Measurements from ENCODE around the gene SERGEF. TPM values are rescaled to one million over a fixed set of nuclear protein-coding genes. Genes with fewer than 3 reads are reported as not detected.

SERGEF gene
- total and polyA plus RNA-seq, 10 of the 15 experiments (the other 5 are each of a cell fraction or from before 2014, with no cell fraction given) = 14.6 to 27.8 (median 22.4) TPM

DNA sequence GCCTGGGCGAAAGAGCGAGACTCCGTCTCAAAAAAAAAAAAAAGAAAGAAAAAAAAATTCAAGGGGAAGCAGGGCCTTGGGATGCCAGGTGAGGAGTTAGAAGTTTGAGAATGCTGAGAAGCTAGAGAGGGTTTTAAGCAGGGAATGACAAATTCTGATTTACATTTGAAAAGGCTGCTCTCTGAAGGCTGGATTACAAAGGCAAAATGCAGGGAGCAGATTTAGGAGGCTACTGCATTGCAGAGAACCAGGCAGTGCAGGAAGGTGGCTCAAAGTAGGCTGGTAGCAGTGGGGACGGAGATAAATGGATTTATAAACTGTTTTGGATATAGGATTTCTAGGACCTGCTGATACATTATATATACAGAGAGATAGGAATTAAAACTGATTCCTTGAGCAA is 211.7 kb downstream of the SERGEF start:
- DNase-seq (ENCODE audit: low read depth, low spot score) = no peak
- intact Hi-C loops (cut with micrococcal nuclease; ENCODE audit: unreplicated experiment) (no loop called here), in situ Hi-C loops (cut with MboI) (no loop called here)
- no peak overlapping the region for H3K4me2 ChIP-seq (ENCODE audit: control insufficient read depth, insufficient read depth)
- WGBS (ENCODE audit: insufficient coverage, insufficient replicate concordance, low lambda C conversion rate, missing lambda C conversion rate) = 100% methylated on average over 1 of the region's 4 CpGs
- ChIA-PET SMC1A (ENCODE audit: uncharacterized antibody, unreplicated experiment) (no interaction called here), CTCF (no interaction called here), POLR2A (no interaction called here), RAD21 (ENCODE audit: unreplicated experiment) (no interaction called here)
- no peaks in the 10 kb centered on the region for H4K20me1 ChIP-seq (ENCODE audit: control insufficient read depth, insufficient read depth)
- BruUV-seq (replicated peaks) = no TSS peak
- no peak overlapping the region for H3K9ac ChIP-seq (ENCODE audit: control insufficient read depth, insufficient read depth, low read length)
- no peaks in the 10 kb centered on the region for H3K4me1 ChIP-seq (ENCODE audit: control insufficient read depth, insufficient read depth, low read length)
- no peak overlapping the region for H3K4me3 ChIP-seq
- ATAC-seq = no peak
- H2AFZ ChIP-seq (ENCODE audit: control insufficient read depth, low read depth, low read length) = no peak overlapping the region
- no peaks in the 10 kb centered on the region for H3K36me3 ChIP-seq (ENCODE audit: control insufficient read depth in 2 of 2, insufficient read depth in 2 of 2, low read length in 1 of 2)
- H3K79me2 ChIP-seq (ENCODE audit: control insufficient read depth, insufficient read depth, low read length) = no peaks in the 10 kb centered on the region
- H3K9me3 ChIP-seq (replicated peaks; ENCODE audit: control insufficient read depth, insufficient read depth, low read length) = no peaks in the 10 kb centered on the region
- FAIRE-seq = no peak
- TF ChIP-seq HDAC6 (IDR thresholded peaks at IDR 0.05; ENCODE audit: unreplicated experiment) (no peak), CHD4 (IDR thresholded peaks at IDR 0.05) (no peak), MYB (IDR thresholded peaks at IDR 0.05; ENCODE audit: borderline replicate concordance, low read depth, low read length) (no peak)
- TF ChIP-seq, protein P1, sequence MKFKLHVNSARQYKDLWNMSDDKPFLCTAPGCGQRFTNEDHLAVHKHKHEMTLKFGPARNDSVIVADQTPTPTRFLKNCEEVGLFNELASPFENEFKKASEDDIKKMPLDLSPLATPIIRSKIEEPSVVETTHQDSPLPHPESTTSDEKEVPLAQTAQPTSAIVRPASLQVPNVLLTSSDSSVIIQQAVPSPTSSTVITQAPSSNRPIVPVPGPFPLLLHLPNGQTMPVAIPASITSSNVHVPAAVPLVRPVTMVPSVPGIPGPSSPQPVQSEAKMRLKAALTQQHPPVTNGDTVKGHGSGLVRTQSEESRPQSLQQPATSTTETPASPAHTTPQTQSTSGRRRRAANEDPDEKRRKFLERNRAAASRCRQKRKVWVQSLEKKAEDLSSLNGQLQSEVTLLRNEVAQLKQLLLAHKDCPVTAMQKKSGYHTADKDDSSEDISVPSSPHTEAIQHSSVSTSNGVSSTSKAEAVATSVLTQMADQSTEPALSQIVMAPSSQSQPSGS (IDR thresholded peaks at IDR 0.05; ENCODE audit: low read length) = no peak
- TF ChIP-seq, protein P2, sequence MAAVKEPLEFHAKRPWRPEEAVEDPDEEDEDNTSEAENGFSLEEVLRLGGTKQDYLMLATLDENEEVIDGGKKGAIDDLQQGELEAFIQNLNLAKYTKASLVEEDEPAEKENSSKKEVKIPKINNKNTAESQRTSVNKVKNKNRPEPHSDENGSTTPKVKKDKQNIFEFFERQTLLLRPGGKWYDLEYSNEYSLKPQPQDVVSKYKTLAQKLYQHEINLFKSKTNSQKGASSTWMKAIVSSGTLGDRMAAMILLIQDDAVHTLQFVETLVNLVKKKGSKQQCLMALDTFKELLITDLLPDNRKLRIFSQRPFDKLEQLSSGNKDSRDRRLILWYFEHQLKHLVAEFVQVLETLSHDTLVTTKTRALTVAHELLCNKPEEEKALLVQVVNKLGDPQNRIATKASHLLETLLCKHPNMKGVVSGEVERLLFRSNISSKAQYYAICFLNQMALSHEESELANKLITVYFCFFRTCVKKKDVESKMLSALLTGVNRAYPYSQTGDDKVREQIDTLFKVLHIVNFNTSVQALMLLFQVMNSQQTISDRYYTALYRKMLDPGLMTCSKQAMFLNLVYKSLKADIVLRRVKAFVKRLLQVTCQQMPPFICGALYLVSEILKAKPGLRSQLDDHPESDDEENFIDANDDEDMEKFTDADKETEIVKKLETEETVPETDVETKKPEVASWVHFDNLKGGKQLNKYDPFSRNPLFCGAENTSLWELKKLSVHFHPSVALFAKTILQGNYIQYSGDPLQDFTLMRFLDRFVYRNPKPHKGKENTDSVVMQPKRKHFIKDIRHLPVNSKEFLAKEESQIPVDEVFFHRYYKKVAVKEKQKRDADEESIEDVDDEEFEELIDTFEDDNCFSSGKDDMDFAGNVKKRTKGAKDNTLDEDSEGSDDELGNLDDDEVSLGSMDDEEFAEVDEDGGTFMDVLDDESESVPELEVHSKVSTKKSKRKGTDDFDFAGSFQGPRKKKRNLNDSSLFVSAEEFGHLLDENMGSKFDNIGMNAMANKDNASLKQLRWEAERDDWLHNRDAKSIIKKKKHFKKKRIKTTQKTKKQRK (IDR thresholded peaks at IDR 0.05; ENCODE audit: low read depth, low read length) = no peak
- TF ChIP-seq, protein P3, sequence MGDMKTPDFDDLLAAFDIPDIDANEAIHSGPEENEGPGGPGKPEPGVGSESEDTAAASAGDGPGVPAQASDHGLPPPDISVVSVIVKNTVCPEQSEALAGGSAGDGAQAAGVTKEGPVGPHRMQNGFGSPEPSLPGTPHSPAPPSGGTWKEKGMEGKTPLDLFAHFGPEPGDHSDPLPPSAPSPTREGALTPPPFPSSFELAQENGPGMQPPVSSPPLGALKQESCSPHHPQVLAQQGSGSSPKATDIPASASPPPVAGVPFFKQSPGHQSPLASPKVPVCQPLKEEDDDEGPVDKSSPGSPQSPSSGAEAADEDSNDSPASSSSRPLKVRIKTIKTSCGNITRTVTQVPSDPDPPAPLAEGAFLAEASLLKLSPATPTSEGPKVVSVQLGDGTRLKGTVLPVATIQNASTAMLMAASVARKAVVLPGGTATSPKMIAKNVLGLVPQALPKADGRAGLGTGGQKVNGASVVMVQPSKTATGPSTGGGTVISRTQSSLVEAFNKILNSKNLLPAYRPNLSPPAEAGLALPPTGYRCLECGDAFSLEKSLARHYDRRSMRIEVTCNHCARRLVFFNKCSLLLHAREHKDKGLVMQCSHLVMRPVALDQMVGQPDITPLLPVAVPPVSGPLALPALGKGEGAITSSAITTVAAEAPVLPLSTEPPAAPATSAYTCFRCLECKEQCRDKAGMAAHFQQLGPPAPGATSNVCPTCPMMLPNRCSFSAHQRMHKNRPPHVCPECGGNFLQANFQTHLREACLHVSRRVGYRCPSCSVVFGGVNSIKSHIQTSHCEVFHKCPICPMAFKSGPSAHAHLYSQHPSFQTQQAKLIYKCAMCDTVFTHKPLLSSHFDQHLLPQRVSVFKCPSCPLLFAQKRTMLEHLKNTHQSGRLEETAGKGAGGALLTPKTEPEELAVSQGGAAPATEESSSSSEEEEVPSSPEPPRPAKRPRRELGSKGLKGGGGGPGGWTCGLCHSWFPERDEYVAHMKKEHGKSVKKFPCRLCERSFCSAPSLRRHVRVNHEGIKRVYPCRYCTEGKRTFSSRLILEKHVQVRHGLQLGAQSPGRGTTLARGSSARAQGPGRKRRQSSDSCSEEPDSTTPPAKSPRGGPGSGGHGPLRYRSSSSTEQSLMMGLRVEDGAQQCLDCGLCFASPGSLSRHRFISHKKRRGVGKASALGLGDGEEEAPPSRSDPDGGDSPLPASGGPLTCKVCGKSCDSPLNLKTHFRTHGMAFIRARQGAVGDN (IDR thresholded peaks at IDR 0.05) = no peak
- TF ChIP-seq, protein P4, sequence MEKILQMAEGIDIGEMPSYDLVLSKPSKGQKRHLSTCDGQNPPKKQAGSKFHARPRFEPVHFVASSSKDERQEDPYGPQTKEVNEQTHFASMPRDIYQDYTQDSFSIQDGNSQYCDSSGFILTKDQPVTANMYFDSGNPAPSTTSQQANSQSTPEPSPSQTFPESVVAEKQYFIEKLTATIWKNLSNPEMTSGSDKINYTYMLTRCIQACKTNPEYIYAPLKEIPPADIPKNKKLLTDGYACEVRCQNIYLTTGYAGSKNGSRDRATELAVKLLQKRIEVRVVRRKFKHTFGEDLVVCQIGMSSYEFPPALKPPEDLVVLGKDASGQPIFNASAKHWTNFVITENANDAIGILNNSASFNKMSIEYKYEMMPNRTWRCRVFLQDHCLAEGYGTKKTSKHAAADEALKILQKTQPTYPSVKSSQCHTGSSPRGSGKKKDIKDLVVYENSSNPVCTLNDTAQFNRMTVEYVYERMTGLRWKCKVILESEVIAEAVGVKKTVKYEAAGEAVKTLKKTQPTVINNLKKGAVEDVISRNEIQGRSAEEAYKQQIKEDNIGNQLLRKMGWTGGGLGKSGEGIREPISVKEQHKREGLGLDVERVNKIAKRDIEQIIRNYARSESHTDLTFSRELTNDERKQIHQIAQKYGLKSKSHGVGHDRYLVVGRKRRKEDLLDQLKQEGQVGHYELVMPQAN (conservative IDR thresholded peaks at IDR 0.05) = no peak
- TF ChIP-seq, protein P5, sequence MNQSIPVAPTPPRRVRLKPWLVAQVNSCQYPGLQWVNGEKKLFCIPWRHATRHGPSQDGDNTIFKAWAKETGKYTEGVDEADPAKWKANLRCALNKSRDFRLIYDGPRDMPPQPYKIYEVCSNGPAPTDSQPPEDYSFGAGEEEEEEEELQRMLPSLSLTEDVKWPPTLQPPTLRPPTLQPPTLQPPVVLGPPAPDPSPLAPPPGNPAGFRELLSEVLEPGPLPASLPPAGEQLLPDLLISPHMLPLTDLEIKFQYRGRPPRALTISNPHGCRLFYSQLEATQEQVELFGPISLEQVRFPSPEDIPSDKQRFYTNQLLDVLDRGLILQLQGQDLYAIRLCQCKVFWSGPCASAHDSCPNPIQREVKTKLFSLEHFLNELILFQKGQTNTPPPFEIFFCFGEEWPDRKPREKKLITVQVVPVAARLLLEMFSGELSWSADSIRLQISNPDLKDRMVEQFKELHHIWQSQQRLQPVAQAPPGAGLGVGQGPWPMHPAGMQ (IDR thresholded peaks at IDR 0.05; ENCODE audit: borderline replicate concordance) = no peak
- no peaks in the 10 kb centered on the region for H3K27me3 ChIP-seq (replicated peaks in 1 of 2; ENCODE audit: control insufficient read depth in 2 of 2, insufficient read depth in 2 of 2, low read length in 1 of 2)
- no peak overlapping the region for H3K27ac ChIP-seq (ENCODE audit: control insufficient read depth, insufficient read depth)
